ENCODE measurements around the gene FHIP2A. TPM values are rescaled to one million over a fixed set of nuclear protein-coding genes. Genes with fewer than 3 reads are reported as not detected.

Gene FHIP2A
- polyA plus RNA-seq, 1 donor from 2014 or later: 30.7 TPM

DNA sequence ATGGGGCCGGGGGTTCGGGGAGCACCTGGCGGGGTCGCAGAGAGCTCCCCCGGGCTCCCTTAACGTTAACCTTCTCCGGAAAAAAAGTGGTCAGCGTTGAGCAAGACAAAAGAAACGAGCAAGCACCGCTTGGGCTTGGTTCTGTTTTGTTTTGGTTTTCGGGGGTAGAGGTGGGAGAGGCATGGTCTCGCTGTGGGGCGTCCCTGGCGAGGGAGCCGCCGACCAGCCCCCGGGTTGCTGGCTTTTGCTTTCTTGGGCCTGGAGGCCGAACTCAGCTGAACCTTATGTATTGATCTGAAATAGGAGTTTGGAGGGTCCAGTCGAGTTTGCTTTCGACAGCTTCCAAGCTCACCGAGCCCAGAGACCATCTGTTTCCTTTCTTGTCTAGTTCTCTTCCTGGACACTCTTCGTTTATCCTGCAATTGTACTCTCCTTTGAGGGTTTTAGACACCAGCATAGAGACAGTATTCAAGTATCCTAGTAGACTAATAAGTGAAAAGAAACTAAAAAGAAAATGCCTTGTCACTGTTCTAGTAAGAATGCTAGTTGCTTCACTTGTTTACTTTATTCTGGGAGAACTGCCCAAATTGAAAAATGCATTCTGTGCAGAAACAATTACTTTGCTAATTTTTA is 980 bp downstream of the FHIP2A start:
- peak overlapping the region; percentile 73 for H3K27ac ChIP-seq (ENCODE audit: low read length)
- H3K9me3 ChIP-seq (ENCODE audit: low read length): no peaks in the 10 kb centered on the region
- H3K4me3 ChIP-seq (ENCODE audit: low read length): peak overlapping the region; percentile 85
- peaks cover 3% of the 10 kb centered on the region for H3K36me3 ChIP-seq (ENCODE audit: insufficient read depth, low read length)
- peak overlapping the region; percentile 71 for H3K4me2 ChIP-seq (ENCODE audit: low read length)
- peak overlapping the region; percentile 87 for H3K9ac ChIP-seq (ENCODE audit: low read length)
- H4K20me1 ChIP-seq (ENCODE audit: insufficient read depth): no peaks in the 10 kb centered on the region
- TF ChIP-seq TAF1 (IDR thresholded peaks at IDR 0.05; ENCODE audit: low read depth): no peak
- TF ChIP-seq, protein P1, sequence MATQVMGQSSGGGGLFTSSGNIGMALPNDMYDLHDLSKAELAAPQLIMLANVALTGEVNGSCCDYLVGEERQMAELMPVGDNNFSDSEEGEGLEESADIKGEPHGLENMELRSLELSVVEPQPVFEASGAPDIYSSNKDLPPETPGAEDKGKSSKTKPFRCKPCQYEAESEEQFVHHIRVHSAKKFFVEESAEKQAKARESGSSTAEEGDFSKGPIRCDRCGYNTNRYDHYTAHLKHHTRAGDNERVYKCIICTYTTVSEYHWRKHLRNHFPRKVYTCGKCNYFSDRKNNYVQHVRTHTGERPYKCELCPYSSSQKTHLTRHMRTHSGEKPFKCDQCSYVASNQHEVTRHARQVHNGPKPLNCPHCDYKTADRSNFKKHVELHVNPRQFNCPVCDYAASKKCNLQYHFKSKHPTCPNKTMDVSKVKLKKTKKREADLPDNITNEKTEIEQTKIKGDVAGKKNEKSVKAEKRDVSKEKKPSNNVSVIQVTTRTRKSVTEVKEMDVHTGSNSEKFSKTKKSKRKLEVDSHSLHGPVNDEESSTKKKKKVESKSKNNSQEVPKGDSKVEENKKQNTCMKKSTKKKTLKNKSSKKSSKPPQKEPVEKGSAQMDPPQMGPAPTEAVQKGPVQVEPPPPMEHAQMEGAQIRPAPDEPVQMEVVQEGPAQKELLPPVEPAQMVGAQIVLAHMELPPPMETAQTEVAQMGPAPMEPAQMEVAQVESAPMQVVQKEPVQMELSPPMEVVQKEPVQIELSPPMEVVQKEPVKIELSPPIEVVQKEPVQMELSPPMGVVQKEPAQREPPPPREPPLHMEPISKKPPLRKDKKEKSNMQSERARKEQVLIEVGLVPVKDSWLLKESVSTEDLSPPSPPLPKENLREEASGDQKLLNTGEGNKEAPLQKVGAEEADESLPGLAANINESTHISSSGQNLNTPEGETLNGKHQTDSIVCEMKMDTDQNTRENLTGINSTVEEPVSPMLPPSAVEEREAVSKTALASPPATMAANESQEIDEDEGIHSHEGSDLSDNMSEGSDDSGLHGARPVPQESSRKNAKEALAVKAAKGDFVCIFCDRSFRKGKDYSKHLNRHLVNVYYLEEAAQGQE (IDR thresholded peaks at IDR 0.05; ENCODE audit: borderline replicate concordance): peak; percentile 11
- H2AFZ ChIP-seq (ENCODE audit: low read depth, low read length): peak overlapping the region; percentile 52
- peaks cover 45% of the 10 kb centered on the region for H3K79me2 ChIP-seq (replicated peaks; ENCODE audit: insufficient read depth, low read length)
- no peaks in the 10 kb centered on the region for H3K27me3 ChIP-seq (ENCODE audit: insufficient read depth, low read depth, low read length)
- H3F3A ChIP-seq (ENCODE audit: insufficient read depth, low read length, poor library complexity, severe bottlenecking): no peaks in the 10 kb centered on the region
- H3K9me2 ChIP-seq (ENCODE audit: insufficient read depth, low read length): no peaks in the 10 kb centered on the region

DNA sequence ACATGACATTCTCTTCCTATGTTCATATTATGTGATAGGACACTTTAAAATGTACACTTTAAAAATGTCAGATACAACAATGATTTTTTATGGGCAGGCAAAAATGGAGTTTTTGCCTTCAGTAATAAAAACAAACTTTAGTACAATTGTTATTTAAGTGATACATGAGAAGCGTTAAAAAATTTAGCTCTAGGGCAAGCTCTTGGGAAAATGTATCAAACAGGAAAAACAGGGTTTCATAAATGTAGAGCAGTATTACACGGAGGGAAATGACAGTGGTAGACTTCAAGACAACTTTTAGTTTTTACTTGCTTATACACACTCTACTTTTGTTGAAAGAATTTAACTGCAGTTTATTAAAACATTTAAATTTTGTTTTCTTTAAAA is 1.5 kb downstream of the FHIP2A start:
- Histone ChIP-seq H3K36me3 (ENCODE audit: insufficient read depth, low read length) (peaks cover 3% of the 10 kb centered on the region), H3K79me2 (replicated peaks; ENCODE audit: insufficient read depth, low read length) (peaks cover 45% of the 10 kb centered on the region), H3K9me2 (ENCODE audit: insufficient read depth, low read length) (no peaks in the 10 kb centered on the region), H3K27me3 (ENCODE audit: insufficient read depth, low read depth, low read length) (no peaks in the 10 kb centered on the region), H3K27ac (ENCODE audit: low read length) (peak overlapping the region; percentile 73), H2AFZ (ENCODE audit: low read depth, low read length) (no peak overlapping the region), H3K4me3 (ENCODE audit: low read length) (peak overlapping the region; percentile 85), H3K9ac (ENCODE audit: low read length) (peak overlapping the region; percentile 87), H3F3A (ENCODE audit: insufficient read depth, low read length, poor library complexity, severe bottlenecking) (no peaks in the 10 kb centered on the region), H3K9me3 (ENCODE audit: low read length) (no peaks in the 10 kb centered on the region), H4K20me1 (ENCODE audit: insufficient read depth) (no peaks in the 10 kb centered on the region), H3K4me2 (ENCODE audit: low read length) (peak overlapping the region; percentile 71)
- TF ChIP-seq EP300 (conservative IDR thresholded peaks at IDR 0.05; ENCODE audit: poor library complexity, severe bottlenecking) (no peak), RAD21 (conservative IDR thresholded peaks at IDR 0.05) (no peak), EZH2 (IDR thresholded peaks at IDR 0.05; ENCODE audit: borderline replicate concordance, insufficient read depth, low read length, poor library complexity, severe bottlenecking) (no peak), SMC3 (conservative IDR thresholded peaks at IDR 0.05; ENCODE audit: poor library complexity) (no peak), POLR2AphosphoS5 (IDR thresholded peaks at IDR 0.05) (no peak), MXI1 (conservative IDR thresholded peaks at IDR 0.05; ENCODE audit: poor library complexity, severe bottlenecking) (no peak), TAF1 (IDR thresholded peaks at IDR 0.05; ENCODE audit: low read depth) (no peak)
- TF ChIP-seq, protein P1 (IDR thresholded peaks at IDR 0.05; ENCODE audit: borderline replicate concordance): no peak
- TF ChIP-seq, protein P2, sequence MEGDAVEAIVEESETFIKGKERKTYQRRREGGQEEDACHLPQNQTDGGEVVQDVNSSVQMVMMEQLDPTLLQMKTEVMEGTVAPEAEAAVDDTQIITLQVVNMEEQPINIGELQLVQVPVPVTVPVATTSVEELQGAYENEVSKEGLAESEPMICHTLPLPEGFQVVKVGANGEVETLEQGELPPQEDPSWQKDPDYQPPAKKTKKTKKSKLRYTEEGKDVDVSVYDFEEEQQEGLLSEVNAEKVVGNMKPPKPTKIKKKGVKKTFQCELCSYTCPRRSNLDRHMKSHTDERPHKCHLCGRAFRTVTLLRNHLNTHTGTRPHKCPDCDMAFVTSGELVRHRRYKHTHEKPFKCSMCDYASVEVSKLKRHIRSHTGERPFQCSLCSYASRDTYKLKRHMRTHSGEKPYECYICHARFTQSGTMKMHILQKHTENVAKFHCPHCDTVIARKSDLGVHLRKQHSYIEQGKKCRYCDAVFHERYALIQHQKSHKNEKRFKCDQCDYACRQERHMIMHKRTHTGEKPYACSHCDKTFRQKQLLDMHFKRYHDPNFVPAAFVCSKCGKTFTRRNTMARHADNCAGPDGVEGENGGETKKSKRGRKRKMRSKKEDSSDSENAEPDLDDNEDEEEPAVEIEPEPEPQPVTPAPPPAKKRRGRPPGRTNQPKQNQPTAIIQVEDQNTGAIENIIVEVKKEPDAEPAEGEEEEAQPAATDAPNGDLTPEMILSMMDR (IDR thresholded peaks at IDR 0.05; ENCODE audit: poor library complexity, severe bottlenecking): no peak
